Right lobe of liver (tissue), 4 donors: ENCODE measurements around the gene DCDC2.

Experiments
- CTCF ChIP-seq, 4 donors: fragments of 200-600 bp in 3 of 4; fragments of 450-650 bp in 1 of 4; IDR thresholded peaks; one replicate each; pipeline versions ENCODE4 v1.5.1 to v1.8.0; 2016 to 2022; ENCODE audit warnings: antibody characterized with exemption in 4 of 4, mild to moderate bottlenecking in 2 of 4
- POLR2A ChIP-seq: fragments of 450-650 bp; IDR thresholded peaks from one replicate; pipeline ENCODE4 v1.6.1; 2017; ENCODE audit warnings: antibody characterized with exemption, mild to moderate bottlenecking
- donor health status: DM: no; HTN: no; CAD: no.
- donor health status: DM: no; HTN: no; CAD: no.
- donor health status: DM: no; HTN: yes; CAD: no.

- TF ChIP-seq CTCF (IDR thresholded peaks at IDR 0.05) (no peak), POLR2A (no peak)
Observed at GRCh38 chr6:24322924-24323323, 34.9 kb downstream of the DCDC2 start.
